22Rv1 (cell line): ENCODE results near the gene CCDC187.

Experiments used
- H3K27ac ChIP-seq: fragments of 450-650 bp; 2 replicates; pipeline ENCODE4 v1.5.1; 2017
- ZFX ChIP-seq: fragments of 450-650 bp; IDR thresholded peaks from 2 replicates; pipeline ENCODE4 v1.6.1; 2017; ENCODE audit warnings: antibody characterized with exemption, borderline replicate concordance
- TF ChIP-seq, protein P1 (sequence below): fragments of 450-650 bp; IDR thresholded peaks from 2 replicates; pipeline ENCODE4 v1.5.1; 2017; ENCODE audit warnings: mild to moderate bottlenecking

Gene CCDC187

DNA sequence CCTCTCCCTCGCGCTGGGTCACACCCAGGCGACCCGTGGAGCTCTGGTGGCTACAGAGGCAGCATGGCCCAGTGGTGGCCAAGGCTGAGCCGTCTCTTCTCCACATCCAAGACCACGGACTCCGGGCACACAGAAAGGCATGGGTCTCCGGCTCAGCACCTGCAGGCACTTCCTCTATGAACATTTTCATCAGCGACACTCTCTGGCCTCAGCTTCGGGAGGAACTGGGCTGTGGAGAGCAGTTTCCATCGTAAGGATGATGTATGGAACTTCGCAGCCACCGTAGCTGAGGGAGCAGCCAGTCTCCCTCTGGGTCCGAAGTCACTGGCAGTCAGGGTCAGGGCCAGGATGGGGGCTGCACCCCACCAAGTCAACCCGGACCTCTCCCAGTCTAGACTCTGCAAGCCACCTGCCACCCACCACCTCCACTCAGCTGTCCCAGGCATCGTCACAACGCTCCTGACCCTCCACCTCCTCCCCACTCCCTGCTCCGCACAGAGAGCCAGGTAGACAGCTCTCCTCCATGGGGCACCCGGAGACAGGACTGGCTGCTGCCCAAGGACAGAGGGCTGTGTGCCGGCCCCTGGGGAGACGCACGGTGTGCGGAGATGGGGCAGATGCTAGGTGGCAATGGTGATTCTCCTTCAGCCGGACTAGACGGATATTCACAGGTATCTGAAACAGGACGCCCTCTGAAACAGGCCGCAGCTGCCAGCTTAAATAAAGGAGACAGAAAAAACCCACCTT, 68.0 kb downstream of the CCDC187 start:
- no peak overlapping the region for H3K27ac ChIP-seq
- TF ChIP-seq ZFX, result no peak
- TF ChIP-seq, protein P1, sequence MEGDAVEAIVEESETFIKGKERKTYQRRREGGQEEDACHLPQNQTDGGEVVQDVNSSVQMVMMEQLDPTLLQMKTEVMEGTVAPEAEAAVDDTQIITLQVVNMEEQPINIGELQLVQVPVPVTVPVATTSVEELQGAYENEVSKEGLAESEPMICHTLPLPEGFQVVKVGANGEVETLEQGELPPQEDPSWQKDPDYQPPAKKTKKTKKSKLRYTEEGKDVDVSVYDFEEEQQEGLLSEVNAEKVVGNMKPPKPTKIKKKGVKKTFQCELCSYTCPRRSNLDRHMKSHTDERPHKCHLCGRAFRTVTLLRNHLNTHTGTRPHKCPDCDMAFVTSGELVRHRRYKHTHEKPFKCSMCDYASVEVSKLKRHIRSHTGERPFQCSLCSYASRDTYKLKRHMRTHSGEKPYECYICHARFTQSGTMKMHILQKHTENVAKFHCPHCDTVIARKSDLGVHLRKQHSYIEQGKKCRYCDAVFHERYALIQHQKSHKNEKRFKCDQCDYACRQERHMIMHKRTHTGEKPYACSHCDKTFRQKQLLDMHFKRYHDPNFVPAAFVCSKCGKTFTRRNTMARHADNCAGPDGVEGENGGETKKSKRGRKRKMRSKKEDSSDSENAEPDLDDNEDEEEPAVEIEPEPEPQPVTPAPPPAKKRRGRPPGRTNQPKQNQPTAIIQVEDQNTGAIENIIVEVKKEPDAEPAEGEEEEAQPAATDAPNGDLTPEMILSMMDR, result no peak

DNA sequence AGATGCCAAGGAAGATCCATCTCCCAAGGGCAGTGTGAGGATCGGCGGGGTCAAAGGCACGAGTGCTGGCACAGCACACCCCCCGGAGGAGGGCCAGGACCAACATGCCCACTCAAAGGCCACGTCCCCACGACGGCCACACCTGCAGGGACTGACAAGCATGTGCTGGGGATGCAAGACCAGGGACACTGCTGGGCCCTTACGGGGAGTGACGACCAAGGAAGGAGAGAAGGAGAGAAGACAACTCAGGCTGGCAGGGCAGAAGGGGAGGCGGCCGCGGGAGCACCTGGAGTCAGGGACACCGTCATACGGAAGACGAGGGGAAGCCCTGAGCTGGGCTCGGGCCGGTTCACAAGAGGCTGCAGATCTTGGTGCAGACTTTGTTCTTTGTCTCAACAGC, 68.7 kb downstream of the CCDC187 start:
- H3K27ac ChIP-seq, result no peak overlapping the region
- no peak for TF ChIP-seq ZFX
- TF ChIP-seq, protein P1, result no peak

DNA sequence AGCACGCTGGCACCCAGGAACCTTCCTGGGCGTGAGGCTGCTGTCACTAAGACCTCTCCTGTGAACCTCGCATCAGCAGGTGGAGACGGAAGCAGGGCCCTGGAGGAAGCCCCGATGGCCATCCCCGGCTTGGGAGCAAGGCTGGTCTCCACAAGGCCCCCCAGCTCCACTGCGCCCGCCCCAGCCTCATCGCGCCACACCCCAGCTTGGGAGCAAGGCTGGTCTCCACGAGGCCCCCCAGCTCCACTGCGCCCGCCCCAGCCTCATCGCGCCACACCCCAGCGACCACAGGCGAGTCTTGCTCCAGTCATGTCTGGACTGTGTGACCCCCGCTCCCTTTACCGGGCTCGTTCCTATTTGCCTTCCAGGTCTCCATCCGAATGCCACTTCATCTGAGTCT, 69.3 kb downstream of the CCDC187 start:
- H3K27ac ChIP-seq, result no peak overlapping the region
- no peak for TF ChIP-seq ZFX
- TF ChIP-seq, protein P1, result no peak

DNA sequence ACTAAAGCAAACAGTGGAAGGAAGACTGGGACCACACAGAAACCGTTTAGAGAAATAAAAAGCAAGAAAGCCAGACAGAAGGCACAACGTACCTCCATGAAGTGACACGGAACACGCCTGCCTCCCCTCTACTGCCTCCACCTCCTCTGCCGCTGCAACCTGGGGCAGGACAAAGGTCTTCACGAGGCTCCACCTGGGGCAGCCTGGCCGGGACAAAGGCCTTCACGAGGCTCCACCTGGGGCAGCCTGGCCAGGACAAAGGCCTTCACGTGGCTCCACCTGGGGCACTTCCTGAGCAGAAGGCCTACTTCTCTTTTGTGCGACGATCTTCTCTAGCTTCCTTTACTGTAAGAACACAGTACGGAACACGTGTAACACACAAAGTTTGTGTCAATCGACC, 70.0 kb downstream of the CCDC187 start:
- H3K27ac ChIP-seq, result no peak overlapping the region
- TF ChIP-seq ZFX, result no peak
- TF ChIP-seq, protein P1, result no peak

DNA sequence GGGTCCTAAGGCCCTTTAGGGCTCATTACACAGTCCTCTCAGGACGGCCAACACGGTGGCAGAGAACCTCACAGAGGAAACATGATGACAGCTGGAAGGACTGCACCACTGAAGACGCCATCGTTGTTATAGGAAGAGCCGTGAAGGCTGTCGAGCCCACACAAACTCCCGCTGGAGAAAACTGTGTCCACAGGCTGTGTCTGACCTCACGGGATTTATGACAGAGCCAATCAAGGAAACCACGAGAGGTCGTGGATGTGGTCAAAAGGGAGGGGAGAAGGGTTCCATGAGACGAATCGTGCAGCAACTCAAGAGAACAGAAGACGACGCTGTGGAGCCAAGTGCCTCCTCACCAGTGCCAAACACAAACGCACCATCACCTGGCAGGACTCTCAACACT, 70.5 kb downstream of the CCDC187 start:
- H3K27ac ChIP-seq, result no peak overlapping the region
- TF ChIP-seq, protein P1, result no peak
- no peak for TF ChIP-seq ZFX

DNA sequence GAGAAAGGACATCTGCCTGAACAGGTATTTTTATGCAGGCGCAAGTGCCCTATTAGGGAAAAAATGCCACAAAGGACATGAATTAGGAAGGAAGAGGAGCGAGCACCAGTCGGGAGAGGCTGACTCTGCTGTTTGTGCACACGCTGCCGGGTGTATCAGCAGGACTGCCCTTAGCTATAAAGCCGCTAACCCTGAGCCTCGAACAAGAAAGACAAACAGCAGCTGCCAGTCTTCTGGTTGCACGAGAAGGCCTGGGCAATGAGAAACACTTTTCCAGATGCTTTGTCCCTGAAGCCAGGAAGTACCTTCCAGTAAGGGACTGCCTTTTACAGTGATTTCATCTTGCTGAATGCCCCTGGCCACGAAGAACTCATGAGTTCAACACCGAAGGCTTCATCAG, 70.9 kb downstream of the CCDC187 start:
- no peak for TF ChIP-seq ZFX
- TF ChIP-seq, protein P1, result no peak
- H3K27ac ChIP-seq, result no peak overlapping the region

DNA sequence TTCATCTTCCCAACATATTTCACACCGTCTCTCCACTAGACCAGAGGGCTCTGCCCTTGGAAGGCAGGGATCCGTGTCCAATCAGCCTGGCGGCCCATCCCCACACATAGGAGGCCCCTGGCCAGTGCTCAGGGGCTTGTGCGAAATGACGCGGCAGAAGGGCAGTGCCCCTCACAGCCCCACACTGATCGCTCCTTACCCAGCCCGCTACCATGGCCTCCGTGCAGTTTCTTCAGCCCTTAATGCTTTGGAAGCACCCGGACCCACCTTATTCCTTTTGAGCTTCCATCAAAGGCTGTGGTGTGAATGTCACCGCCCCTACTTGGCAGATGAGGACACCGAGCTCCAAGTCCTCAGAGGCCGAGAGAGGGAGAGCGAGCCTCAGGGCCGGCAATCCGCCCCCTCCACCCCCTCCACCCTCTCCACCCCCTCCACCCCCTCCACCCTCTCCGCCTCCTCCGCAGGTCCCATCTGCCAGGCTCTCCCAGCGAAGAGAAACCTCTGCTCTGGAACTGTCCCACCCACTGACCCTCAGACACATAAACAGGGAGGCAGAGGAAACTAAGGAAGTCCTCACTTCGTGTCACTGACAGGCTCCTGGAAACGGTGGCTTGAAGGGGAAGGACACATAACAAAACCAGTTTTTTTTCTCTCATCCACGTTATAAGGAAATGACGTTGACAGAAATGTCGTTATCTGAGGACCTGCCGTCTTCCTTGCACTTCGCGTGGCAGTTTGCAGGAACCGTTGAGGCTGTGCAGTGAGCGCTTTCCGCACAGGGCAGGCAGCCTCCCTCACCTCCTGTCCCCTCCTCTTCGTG, 72.2 kb downstream of the CCDC187 start:
- H3K27ac ChIP-seq, result no peak overlapping the region
- TF ChIP-seq ZFX, result no peak
- TF ChIP-seq, protein P1, result no peak
